Right lobe of liver (tissue), 6 donors: Measurements from ENCODE around the gene ZNF311. TPM values are rescaled to one million over a fixed set of nuclear protein-coding genes. Genes with fewer than 3 reads are reported as not detected.

Source experiments
- ATAC-seq, 4 donors: fragments of 200-7000 bp; cut with Tn5 transposase; one replicate each; pipeline ENCODE4 v1.9.1; 2020; ENCODE audit warnings: mild to moderate bottlenecking in 4 of 4, moderate library complexity in 4 of 4
- DNase-seq, 3 donors: peaks; one replicate each; pipeline ENCODE4 v3.0.0-alpha.2; 2020
- H3K27ac ChIP-seq, 3 donors: fragments of 200-600 bp; one replicate each; pipeline ENCODE4 v1.8.0; 2022
- H3K27me3 ChIP-seq, 2 donors: fragments of 200-600 bp; one replicate each; pipeline ENCODE4 v1.8.0; 2022
- H3K36me3 ChIP-seq, 4 donors: fragments of 200-600 bp; sonication (generic) in 1 of 4; one replicate each; pipeline versions ENCODE4 v1.5.1 to v1.8.0; 2017 to 2022; ENCODE audit warnings: control low read depth in 1 of 4
- H3K4me1 ChIP-seq, 4 donors: fragments of 200-600 bp; sonication (generic) in 1 of 4; one replicate each; pipeline versions ENCODE4 v1.5.1 to v1.8.0; 2017 to 2022; ENCODE audit warnings: control low read depth in 1 of 4
- H3K4me3 ChIP-seq, 3 donors: fragments of 200-600 bp; one replicate each; pipeline ENCODE4 v1.8.0; 2022
- H3K9me3 ChIP-seq, 4 donors: fragments of 200-600 bp; sonication (generic) in 1 of 4; one replicate each; pipeline versions ENCODE4 v1.5.1 to v1.8.0; 2017 to 2022; ENCODE audit warnings: control low read depth in 1 of 4
- CTCF ChIP-seq, 4 donors: fragments of 200-600 bp in 3 of 4; fragments of 450-650 bp in 1 of 4; IDR thresholded peaks; one replicate each; pipeline versions ENCODE4 v1.5.1 to v1.8.0; 2016 to 2022; ENCODE audit warnings: antibody characterized with exemption in 4 of 4, mild to moderate bottlenecking in 2 of 4
- POLR2A ChIP-seq: fragments of 450-650 bp; IDR thresholded peaks from one replicate; pipeline ENCODE4 v1.6.1; 2017; ENCODE audit warnings: antibody characterized with exemption, mild to moderate bottlenecking
- WGBS: methylation state at CpG from one replicate; pipeline ENCODE4 v1.1.6; 2018; ENCODE audit warnings: low coverage, low lambda C conversion rate; ENCODE audit not compliant: insufficient coverage; ENCODE audit errors: missing lambda C conversion rate; 5-methylcytosine and 5-hydroxymethylcytosine counted together
- intact Hi-C, 2 donors: fragments of 100-400 bp; cut with DNase I; formaldehyde crosslinking; loops; one replicate each; pipeline versions ENCODE4 v1.11.2 to v1.14.1; 2022
- small RNA-seq, 2 experiments: library from RNA; depleted of rRNA; stranded (forward); fragments of <200 nt; gene quantifications; one replicate each; pipeline ENCODE3, GENCODE V24; 2016
- total RNA-seq, 6 experiments: library from RNA; depleted of rRNA in 2 of 6; stranded (reverse); fragments of >200 nt in 2 of 6; fragmentation: NEBNext Ultra II Directional in 3 of 6; extraction: Animal tissue kit (Norgen Biotek cat#: 25700) in 3 of 6; gene quantifications; one replicate each; pipeline versions ENCODE4 v1.1.0 to v1.2.4, GENCODE V29; 2016 to 2023
- donor health status: DM: no; HTN: yes; CAD: no.
- donor health status: DM: no; HTN: no; CAD: no.
- donor health status: DM: no; HTN: no; CAD: no.
- donor health status: DM: no; HTN: yes; CAD: no.
- donor health status: DM: no; HTN: yes; CAD: no.

Gene ZNF311
- total RNA-seq, 6 experiments from 2014 or later: 0.18 to 0.62 (median 0.41) TPM

GRCh38 chr6:28947067-28947765 lies 57.9 kb downstream of the ZNF311 start:
- no peak overlapping the region for H3K4me3 ChIP-seq
- DNase-seq: no peak
- H3K9me3 ChIP-seq: no peaks in the 10 kb centered on the region
- intact Hi-C loops: no loop called here
- ATAC-seq: no peak
- no peaks in the 10 kb centered on the region for H3K36me3 ChIP-seq
- no peaks in the 10 kb centered on the region for H3K27me3 ChIP-seq
- H3K27ac ChIP-seq: no peak overlapping the region
- 81% methylated on average over 2 of the region's 6 CpGs for WGBS
- TF ChIP-seq POLR2A (no peak), CTCF (IDR thresholded peaks at IDR 0.05) (no peak)
- peaks cover 0 to 9% (median 0%) of the 10 kb centered on the region in 4 donors for H3K4me1 ChIP-seq

- no peak for TF ChIP-seq POLR2A
- TF ChIP-seq CTCF (IDR thresholded peaks at IDR 0.05): no peak
- peaks cover 0 to 17% (median 0%) of the 10 kb centered on the region in 4 donors for H3K4me1 ChIP-seq
- H3K36me3 ChIP-seq: no peaks in the 10 kb centered on the region
- H3K27me3 ChIP-seq: no peaks in the 10 kb centered on the region
- no peak for DNase-seq
- no peak for ATAC-seq
- no peaks in the 10 kb centered on the region for H3K9me3 ChIP-seq
- intact Hi-C loops: no loop called here
- no peak overlapping the region for H3K27ac ChIP-seq
- no peak overlapping the region for H3K4me3 ChIP-seq
- WGBS: no CpG with 5 or more reads among the region's 3 CpGs
Observed at GRCh38 chr6:28945349-28945748, 59.8 kb downstream of the ZNF311 start.

Small RNAs within 50 kb of the gene (small RNA-seq; reads per million reads assigned to genes)
- gene RN7SL471P: 0 reads per million in 2 experiments

Other genes with a start within 250 kb of the ZNF311 start
- 10 to 100 TPM; 31.5 to 54.8 (median 36.7) TPM for gene TRIM27, start 81.3 kb downstream of the ZNF311 start, total RNA-seq
- gene OR2W1, start 39.9 kb upstream of the ZNF311 start, total RNA-seq: not detected
- not detected for gene OR2B3, start 82.0 kb upstream of the ZNF311 start, total RNA-seq
- not detected for gene OR2J1, start 94.2 kb upstream of the ZNF311 start, total RNA-seq
- gene OR2J3, start 102.7 kb upstream of the ZNF311 start, total RNA-seq: not detected
- not detected for gene OR2J2, start 165.6 kb upstream of the ZNF311 start, total RNA-seq